Adrenal gland (tissue), 5 donors: ENCODE results near the gene ADM5.
A peak's percentile ranks its signal among the peaks of the same experiment; 100 is the strongest.

Experiments used
- POLR2A ChIP-seq, 2 donors: fragments of 450-650 bp; IDR thresholded peaks; one replicate each; pipeline ENCODE4 v1.6.1; 2017; ENCODE audit warnings: antibody characterized with exemption in 2 of 2, mild to moderate bottlenecking in 2 of 2, moderate library complexity in 1 of 2
- TF ChIP-seq, protein P1 (sequence below), 6 experiments: fragments of 450-650 bp in 4 of 6; fragments of 200-600 bp in 2 of 6; sonication (generic) in 1 of 6; IDR thresholded peaks; 1 replicate in 5 of 6; 2 replicates in 1 of 6; pipeline versions ENCODE4 v1.5.1 to v1.8.0; 2016 to 2021; ENCODE audit warnings: antibody characterized with exemption in 6 of 6, mild to moderate bottlenecking in 2 of 6, moderate library complexity in 1 of 6
- donor health status: DM: no; HTN: no; CAD: no.

DNA sequence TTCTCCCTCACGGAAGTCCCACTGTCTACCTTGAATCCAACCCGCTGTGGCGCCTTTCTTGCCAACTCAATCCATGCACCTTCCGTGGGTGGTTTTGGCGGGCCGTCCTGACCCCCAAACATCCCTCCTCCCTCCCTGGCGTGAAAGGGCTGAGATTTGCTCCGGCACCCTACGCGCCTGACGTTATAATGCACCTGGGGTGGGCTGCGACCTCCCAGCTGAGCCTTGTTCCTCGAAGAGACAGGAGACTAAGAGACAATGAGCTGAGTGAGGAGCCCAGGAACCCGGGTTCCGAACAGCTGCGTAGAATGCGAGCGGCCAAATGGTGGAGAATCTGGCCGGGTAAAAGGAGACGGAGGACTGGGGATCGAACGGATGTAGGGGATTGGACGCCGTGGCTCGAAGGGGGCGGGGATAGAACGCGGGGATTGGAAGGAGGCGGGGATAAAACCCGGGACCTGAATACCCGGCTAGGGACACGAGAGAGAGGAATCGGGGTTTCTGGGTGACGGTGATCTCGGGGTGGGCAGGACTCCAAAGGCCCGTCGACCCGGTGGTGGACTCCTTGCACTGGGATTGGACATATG lies 1.4 kb downstream of the ADM5 start, which contains the start of gene CPT1C:
- TF ChIP-seq, protein P1, sequence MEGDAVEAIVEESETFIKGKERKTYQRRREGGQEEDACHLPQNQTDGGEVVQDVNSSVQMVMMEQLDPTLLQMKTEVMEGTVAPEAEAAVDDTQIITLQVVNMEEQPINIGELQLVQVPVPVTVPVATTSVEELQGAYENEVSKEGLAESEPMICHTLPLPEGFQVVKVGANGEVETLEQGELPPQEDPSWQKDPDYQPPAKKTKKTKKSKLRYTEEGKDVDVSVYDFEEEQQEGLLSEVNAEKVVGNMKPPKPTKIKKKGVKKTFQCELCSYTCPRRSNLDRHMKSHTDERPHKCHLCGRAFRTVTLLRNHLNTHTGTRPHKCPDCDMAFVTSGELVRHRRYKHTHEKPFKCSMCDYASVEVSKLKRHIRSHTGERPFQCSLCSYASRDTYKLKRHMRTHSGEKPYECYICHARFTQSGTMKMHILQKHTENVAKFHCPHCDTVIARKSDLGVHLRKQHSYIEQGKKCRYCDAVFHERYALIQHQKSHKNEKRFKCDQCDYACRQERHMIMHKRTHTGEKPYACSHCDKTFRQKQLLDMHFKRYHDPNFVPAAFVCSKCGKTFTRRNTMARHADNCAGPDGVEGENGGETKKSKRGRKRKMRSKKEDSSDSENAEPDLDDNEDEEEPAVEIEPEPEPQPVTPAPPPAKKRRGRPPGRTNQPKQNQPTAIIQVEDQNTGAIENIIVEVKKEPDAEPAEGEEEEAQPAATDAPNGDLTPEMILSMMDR (IDR thresholded peaks at IDR 0.05): no peak
- TF ChIP-seq POLR2A (IDR thresholded peaks at IDR 0.05): peak; percentile 36 to 67
